HG02798 (cell line): ENCODE measurements around the gene TMEM59.
"Not testable (repeated sequence)": the region's sequence is repeated elsewhere in the genome, so short reads cannot be mapped to it uniquely, and the experiment has no call there.

ENCODE experiments used
- ATAC-seq: cut with Tn5 transposase; IDR thresholded peaks from one replicate; pipeline ENCODE4 v1.9.1; 2021; ENCODE audit warnings: mild to moderate bottlenecking; ENCODE audit not compliant: unreplicated experiment, poor library complexity

Gene TMEM59, protein sequence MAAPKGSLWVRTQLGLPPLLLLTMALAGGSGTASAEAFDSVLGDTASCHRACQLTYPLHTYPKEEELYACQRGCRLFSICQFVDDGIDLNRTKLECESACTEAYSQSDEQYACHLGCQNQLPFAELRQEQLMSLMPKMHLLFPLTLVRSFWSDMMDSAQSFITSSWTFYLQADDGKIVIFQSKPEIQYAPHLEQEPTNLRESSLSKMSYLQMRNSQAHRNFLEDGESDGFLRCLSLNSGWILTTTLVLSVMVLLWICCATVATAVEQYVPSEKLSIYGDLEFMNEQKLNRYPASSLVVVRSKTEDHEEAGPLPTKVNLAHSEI

DNA sequence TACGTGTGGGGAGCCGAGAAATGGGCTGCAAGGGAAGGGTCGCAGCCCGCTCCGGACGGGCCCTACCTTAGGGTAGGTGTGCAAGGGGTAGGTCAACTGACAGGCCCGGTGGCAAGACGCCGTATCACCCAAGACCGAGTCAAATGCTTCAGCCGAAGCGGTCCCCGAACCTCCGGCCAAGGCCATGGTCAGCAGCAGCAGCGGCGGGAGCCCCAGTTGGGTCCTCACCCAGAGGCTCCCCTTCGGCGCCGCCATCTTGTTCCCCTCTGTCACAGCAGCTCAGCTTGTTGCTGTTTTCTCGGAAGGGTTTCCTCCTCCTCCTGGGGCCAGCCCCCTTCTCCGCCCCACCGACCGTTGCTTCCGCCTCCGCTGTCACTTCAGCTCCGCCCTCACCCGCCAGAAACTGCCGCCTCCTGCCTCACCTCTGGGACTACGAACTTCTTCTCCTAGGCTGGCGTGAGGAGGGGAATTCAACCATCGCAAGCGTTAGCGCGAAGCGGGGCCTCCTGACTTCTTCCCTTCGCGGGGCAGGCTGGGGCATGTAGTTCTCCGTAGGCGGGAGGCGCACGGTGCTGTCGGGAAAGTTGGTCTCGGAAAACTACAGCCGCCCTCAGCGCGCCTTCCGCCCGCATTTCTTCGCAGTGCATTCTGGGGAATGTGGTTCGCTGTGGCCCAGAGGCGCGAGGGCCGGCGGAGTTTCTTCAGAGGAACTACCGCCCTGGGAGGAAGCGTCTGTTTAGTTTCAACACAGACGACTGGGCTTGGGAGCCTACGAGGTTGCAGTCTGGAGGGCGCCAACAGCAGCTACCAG lies at the start of gene TMEM59, which contains the start of gene TCEANC2:
TSS of gene TMEM59 (minus strand) at position 271 of the 811 bp plus-strand sequence. CDS start at position 255, 16 bp downstream.
TSS of gene TCEANC2 (plus strand) at position 675 of the 811 bp plus-strand sequence. CDS start 815 bp downstream, outside the sequence.
- peak; percentile 95 for ATAC-seq

DNA sequence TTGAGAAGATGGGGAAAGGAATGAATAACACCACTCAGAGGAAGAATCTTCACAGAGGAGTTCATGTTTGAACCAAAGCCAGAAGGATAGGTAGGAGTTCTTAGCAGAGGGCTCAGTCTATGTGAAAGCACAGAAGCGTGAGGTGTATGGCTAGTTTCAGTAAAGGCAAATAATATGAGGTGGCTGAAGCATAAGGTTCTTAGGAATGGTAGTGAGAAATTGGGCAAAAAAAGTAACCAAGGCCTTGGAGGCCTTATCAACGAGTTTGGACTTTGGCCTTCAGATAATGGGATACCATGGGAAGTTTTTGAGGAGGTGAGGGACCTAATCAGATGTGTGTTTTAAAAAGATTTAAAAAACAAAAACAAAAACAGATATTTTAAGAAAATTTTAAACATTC lies 47.5 kb upstream of the TMEM59 start:
- no peak for ATAC-seq

DNA sequence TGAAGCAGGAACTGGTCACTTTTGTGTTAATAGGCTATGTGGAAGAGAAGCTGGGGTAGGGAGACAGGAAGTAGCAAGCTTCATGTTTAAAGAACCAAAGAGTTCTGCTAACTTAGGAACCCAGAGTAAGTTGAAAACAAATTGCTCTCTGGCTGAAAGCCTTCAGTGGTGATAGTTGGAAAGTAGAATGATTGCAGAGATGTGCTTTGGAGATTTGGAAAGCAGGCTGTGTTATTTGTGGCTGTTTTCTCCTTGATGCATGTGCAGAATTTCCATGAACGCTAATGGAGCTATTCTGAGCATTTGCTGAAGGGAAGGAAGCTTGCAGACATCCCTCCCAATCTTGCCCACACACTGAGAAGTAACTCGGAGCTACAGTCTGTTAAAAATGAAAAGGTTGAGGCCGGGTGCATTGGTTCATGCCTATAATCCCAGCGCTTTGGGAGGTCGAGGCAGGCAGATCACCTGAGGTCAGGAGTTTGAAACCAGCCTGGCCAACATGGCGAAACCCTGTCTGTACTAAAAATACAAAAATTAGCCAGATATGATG lies 46.1 kb upstream of the TMEM59 start:
- no peak for ATAC-seq

DNA sequence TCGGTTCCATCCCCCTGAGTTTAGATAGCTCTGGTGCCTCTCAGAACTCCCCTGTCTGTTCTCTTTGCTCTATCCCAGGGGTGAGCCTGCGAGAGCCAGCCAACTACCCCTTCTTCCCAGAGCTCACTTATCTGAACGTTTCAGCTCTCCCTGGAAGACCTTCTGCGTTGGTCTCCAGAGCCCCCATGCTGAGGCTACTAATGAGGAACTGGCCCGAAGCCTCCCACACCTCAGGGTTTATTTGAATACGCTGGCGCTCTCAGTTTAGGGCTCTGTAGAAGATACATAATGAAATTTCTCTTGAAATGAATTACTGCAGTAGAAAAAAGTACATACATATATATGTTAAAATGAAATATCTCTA lies 43.9 kb upstream of the TMEM59 start:
- no peak for ATAC-seq

DNA sequence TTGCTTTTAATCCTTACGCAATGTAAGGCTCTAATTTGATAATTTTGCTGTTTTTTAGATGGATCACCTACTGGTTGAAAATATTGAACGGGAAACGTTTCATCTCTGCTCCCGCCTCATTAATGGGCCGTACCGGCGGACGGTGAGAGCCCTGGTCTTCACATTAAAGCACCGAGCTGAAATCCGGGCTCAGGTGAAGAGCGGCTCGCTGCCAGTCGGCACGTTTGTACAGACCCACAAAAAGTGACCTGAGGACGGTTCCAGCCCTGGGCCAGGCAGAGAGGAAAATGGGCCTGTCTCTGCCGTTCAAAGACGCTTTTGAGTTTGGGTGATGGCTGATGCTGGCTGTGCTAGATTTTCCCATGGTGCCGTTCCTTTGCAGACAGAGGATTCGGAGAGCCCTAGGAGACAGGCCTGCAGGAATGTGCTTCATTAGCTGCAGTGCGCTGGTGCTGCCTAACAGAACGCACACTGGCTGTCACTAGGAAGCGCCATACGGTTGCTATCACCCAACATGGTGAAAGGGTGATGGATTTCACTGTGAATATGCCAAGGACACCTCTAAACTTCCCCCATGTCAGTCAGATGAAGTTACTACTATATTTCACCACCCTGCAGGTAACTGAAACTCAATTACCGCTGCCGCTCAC lies 43.3 kb upstream of the TMEM59 start:
- ATAC-seq: no peak

DNA sequence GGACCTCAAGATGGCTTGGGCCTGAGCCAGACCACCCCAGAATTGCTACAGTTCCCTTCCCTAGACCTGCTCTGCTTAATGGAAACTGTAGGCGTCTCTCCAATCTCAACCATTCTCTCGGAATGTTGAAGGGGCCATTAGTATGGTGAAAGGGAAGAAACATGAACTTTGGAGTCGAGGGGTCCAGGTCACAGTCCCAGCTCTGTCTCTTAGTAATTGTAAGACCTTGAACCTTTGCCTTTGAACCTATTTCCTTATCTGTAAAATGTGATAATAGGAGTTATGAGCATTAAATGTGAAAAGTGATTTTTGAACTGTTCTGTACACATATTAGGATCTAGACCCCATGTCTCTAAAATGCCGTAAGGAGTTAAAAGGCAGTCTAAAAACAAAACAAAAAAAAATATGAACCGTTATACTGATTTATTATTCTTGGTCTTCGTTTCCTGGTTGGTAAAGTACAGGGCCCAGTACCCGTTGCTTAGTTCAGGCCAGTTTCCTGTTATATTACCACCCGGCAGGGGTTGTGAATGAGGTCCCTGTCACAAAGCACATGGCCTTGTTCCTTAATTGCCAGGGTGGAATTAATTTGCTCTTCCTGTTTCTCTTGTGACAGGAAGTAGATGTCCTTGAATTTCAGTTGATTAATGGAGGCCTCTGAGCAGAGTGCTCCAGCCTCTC lies 42.7 kb upstream of the TMEM59 start:
- no peak for ATAC-seq

DNA sequence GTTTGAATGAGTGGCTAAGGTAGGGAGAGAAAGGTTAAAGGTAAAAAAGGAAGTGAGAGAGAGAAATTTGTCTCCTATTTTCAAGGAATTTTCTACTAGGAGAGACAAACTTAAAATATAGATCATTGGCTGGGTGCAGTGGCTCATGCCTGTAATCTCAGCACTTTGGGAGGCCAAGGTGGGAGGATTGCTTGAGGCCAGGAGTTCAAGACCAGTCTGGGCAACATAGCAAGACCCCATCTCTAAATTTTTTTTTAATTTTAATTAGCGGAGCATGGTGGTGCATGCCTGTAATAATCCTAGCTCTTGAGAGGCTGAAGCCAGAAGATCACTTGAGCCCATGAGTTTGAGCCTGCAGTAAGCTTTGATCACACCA lies 41.7 kb upstream of the TMEM59 start:
- ATAC-seq: not testable (repeated sequence)

DNA sequence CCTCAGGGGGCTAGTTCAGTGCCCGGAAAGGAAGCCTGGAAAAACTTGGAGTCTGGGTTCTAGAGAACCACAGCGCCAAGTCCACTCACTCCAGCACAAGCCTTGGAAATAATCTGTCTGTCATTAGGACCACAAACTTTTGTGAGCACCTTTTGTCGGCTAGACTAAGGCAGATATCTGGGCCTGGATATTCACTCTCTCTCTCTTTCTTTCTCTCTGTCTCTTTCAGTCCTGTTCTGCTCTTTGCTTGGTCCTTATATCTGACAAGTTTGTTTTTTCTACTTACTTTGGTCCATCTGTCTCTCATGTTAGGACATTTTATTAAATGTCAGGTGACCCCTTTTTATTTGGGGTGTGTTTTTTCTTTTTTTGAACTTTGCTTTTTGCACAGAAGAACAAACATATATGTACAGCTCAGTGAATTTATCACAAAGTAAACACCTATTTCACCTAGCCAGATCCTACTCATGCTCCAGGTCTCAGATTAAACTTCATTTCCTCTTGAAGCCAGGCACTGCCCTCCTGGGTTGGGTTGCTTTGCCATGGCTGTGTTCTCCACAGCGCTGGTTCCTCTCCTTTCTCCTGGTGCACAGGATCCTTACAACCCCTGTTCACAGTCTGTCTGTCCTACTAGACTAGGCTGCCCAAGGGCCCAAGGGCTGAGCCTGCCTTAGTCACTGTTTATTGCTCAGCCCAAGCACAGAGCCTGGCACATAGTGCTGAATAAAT lies 41.2 kb upstream of the TMEM59 start:
- no peak for ATAC-seq

DNA sequence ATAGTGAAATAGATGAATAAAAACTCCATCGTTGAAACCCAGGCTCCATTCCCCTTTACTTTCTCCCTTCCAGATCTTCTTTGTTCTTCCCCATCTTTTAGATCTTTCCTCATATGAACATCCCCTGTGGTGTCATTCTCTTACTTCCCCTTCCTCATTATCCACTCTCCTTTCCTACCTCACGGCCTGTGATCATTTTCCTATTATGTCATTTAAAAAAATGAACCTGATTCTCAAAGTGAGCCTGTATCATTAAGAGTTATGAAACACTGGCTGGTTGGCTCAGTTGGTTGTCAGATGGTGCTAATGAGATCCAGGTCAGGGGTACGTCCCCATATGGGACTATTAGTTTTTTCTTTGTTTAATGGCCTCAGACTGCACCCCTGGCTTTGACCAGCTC lies 38.7 kb upstream of the TMEM59 start:
- ATAC-seq: no peak

DNA sequence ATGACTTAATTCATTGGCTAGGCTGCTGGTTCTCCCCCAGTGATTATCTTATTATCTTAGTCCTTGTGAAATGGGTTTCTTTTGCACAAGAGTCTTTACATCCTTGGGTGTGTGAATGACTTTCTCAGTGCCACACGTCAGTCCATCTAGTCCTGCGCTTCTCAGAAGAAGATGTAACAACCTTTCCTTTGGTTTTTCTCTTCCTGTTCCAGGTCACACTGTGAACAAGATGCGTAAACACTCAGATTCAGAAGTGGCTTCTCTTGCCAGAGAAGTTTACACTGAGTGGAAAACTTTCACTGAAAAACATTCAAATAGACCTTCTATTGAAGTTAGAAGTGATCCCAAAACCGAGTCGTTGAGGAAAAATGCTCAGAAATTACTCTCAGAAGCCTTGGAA lies 35.4 kb upstream of the TMEM59 start:
- no peak for ATAC-seq

DNA sequence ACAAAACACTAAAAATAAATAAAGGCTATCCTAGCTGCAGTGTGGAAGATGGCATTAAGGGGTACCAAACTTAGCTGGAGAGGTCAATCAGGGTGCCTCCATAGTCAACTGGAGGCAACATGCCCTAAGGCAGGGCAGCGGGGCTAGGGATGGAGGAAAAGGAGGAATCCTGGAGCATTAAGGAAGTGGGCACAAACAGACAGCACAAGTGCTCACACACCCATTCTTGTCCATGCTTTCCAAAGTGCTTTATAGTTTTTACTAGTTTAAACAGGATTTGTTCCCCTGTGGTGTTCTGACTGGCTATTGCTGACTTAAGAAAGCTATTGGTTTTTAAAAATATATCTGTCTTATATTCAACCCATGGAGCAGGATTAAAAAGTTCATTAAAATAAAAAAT lies 33.8 kb upstream of the TMEM59 start:
- ATAC-seq: no peak

DNA sequence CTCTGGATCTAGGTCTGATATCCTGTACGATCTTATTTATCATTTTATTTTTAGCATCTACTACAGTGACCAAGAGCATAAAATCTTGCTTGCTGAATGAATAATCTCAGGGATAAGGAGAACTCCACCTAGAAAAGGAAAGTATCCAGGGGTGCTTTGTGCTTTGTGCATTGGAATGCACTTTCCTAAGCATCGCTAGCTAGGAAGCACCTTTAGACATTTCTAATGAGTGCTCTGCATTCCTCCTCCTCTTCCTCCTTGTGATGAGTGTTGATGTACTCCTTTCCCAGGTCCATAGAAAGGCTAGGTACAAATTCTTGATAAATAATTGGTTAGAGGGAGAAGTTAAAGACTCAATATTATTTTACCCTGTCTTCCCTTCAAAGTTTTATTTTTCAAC lies 31.8 kb upstream of the TMEM59 start:
- ATAC-seq: no peak

DNA sequence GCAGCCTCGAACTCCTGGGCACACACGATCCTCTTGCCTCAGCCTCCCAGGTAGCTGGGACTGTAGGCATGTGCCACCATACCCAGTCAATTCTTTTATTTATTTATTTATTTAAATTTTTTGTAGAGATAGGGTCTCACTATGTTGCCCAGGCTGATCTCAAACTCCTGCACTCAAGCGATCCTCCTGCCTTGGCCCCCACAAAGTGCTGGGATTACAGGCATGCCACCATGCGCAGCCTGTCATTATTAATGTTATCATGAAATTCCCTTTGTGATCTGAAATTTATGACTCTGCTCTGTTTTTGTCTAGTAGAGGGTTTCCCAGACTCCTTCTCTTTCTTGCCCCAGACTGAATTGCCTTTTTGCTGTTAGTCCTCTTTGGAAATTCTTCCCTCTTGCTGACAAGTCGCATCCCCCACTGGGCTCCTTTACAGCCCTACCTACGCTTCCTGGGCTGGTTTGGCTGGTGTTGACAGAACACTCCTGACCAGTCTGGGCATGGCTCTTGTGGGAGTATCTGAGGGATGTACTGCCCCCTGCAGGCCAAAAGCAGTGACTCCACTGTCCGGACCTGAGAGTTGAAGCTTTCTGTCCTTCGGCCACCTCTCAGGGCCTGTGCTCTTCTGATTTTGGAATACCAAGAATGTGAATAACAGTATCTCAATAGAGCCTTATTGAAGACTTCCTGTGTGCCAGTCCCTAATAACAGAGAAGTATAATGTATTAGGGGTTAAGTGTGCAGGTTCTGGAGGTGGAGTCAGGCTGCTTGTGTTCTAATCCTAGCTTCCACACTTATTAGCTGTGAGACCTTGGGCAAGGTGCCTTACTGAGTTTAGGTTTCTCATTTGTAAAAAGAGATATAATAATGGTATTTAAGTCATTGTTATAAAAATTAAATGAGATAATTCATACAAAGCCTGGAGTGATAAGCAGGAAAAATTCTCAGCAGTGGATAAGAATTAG lies 28.6 kb upstream of the TMEM59 start:
- peak; percentile 80 for ATAC-seq

DNA sequence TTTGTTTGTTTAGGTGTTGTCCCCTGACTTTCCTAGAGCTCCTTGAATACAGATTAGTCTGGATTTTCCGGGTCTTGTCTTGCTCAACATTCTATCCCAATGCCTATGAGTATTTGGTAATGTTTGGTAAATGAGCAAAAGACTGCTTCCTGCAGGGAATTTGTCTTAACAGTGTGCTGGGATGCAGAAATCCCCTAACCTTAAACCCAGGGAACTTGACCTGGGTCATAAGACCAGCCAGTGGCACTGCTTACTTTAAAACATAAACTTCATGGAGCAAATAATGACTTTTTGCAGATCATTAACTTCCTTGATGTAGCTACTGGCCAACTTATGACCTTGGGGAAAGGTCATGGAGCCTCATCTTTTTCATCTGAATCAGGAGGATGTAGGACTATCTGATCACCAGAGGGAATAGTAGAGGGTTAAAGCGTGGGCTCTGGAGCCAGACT lies 27.6 kb upstream of the TMEM59 start:
- no peak for ATAC-seq

DNA sequence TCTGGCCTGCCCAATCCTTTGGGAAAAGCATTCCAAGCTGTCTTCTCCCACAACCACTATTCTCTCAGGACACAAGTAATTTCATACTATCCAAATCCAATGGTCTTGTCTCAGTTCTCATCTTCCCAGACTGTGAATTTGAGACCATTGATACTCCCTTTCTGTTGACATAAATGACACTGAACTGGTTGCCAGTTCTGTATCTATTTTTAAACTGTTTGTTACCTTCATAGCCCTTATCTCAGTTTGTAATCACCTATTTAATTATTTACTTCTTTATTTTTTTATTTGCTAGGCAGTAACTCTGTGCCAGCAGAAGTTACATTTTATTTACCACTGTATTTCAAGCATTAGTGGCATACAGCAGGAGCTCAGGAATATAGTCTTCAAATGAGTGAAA lies 24.4 kb upstream of the TMEM59 start:
- ATAC-seq: no peak

DNA sequence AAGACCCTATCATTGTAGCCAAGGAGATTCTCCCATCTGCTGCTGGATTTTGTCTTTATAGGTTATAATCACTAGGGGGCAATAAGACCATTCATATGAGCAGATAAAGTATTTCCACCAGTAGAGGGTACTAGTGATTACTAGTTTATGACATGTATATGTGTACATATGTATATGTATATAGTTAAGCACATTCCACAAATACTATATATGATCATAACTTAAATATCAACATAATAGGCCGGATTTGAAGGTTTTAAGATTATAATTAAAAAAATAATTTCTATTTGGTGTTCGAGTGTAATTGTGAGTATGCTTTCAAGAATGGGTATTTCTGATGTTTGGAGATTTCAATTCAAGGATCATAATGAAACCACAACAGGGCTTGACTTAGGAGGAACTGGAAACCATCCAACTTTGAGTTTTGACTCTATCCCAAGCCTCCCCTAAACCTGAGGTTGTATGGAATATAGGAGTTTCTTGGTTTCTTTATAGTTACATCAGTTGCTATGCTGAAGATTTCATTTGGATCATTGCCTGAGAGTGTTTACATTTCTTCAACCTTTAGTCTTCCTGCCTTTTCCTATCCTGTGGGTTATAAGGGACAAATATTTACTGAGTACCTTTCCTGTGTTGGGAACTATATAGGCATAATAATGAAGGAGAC lies 17.3 kb upstream of the TMEM59 start:
- peak; percentile 66 for ATAC-seq

DNA sequence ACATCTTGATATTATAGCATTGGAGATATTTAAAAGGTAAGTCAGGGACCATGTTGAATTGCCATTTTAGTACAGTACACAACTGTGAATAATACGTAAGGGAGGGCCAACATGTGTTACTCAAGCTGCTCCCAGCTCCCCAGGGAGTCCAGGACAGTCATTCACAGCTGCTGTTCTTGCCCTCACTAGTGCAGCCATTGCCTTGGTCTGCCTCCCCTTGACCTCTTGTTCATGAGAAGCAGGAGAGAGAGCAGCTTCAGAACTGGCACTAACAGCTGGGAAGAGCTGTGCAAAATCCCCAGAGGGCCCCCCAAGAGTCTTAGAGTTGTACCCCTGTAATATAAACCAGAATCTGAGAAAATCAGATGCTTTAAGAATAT lies 16.8 kb upstream of the TMEM59 start:
- peak; percentile 12 for ATAC-seq

DNA sequence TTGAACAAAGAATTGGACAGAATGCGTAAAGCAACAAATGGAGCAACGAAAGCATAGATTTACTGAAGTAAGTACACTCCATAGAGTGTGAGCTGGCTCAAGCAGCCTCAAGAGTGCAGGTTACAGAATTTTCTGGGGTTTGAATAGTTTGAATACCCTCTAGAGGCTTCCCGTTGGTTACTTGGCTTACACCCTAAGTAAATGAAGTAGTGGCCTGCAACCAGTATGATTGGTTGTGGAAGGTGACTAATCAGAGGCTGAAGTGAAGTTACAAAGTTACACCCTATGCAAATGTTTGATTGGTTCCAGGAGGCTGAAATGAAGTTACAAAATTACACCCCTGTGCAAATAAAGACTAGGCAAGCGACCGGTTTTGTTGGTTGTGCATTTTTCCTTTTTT lies 11.3 kb upstream of the TMEM59 start:
- no peak for ATAC-seq
